GM18909 (cell line): ENCODE measurements around the gene SCYL3.
"Not testable (repeated sequence)": the region's sequence is repeated elsewhere in the genome, so short reads cannot be mapped to it uniquely, and the experiment has no call there.

Experiments used
- ATAC-seq: cut with Tn5 transposase; IDR thresholded peaks from one replicate; pipeline ENCODE4 v1.9.1; 2021; ENCODE audit warnings: mild to moderate bottlenecking; ENCODE audit not compliant: unreplicated experiment, poor library complexity

SCYL3 gene

GRCh38 chr1:169873582-169874199 is 20.0 kb downstream of the SCYL3 start:
- no peak for ATAC-seq

DNA sequence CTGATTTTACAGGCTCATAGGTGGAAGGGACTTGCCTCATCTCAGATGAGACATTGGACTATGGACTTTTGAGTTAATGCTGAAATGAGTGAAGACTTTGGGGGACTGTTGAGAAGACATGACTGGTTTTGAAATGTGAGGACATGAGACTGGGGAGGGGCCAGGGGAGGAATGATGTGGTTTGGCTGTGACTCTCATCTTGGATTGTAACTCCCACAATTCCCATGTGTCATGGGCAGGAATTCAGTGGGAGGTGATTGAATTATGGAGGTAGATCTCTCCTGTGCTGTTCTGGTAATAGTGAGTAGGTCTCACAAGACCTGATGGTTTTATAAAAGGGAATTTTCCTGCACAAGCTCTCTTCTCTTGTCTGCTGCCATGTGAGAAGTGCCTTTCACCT is 20.8 kb downstream of the SCYL3 start:
- ATAC-seq = no peak

DNA sequence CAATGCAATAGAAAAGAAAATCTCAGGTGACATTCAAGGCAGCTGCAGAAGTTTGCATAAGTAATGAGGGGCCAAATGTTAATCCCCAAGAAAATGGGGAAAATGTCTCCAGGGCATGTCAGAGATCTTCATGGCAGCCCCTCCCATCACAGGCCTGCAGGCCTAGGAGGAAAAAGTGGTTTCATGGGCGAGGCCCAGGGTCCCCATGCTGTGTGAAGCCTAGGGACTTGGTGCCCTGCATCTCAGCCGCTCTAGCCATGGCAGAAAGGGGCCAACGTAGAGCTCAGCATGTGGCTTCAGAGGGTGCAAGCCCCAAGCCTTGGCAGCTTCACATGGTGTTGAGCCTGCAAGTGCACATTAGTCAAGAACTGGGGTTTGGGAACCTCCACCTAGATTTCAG is 21.7 kb downstream of the SCYL3 start:
- not testable (repeated sequence) for ATAC-seq

- no peak for ATAC-seq
These were observed 24.3 kb downstream of the SCYL3 start for GRCh38 chr1:169869426-169869825.

GRCh38 chr1:169868978-169869377 is 24.7 kb downstream of the SCYL3 start:
- ATAC-seq = no peak

DNA sequence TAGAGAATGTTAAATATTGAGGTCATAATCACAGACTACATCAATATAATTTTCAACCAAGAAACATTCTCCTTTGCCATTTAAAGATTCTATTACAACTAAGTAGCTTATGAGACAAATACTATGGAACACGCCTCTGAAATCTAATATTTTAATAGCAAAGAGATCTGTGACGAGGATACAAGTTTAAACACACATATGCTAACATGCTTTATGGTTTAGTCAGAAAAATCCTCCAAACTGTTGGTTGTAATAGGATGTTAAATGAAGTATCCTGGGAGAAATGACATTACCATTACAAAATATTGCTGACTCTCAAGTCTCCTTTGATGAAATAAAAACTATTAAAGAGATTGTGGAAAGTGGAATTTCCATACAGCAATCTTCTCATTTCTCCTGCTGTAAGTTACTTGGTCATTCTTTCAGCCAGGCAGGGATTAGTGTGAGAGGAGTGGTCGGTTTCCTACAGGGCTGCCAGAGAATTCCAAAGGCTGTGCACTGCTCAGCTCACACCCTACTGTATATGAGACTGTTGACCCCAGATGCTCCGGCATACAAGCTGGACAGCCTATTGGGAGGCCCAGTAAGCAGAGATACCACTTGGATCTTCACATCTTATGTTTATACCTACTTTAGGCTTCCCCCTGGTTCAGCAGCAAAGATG is 26.6 kb downstream of the SCYL3 start:
- no peak for ATAC-seq

GRCh38 chr1:169866577-169866976 is 27.1 kb downstream of the SCYL3 start:
- ATAC-seq = no peak

DNA sequence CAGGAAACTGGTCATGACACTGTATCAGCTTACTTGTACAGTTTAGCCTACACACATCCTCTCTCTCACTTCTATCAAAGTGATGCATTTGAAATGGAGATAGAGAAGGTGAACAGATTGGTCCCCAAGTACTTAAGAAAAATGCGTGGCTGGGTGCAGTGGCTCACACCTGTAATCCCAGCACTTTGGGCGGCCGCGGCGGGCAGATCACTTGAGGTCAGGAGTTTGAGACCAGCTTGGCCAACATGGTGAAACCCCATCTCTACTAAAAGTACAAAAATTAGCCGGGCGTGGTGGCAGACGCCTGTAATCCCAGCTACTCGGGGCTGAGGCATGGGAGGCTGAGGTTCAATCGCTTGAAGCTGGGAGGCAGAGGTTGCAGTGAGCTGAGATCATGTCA is 29.2 kb downstream of the SCYL3 start:
- ATAC-seq = not testable (repeated sequence)

- ATAC-seq = no peak
These were observed 32.9 kb downstream of the SCYL3 start for GRCh38 chr1:169860750-169861149.

DNA sequence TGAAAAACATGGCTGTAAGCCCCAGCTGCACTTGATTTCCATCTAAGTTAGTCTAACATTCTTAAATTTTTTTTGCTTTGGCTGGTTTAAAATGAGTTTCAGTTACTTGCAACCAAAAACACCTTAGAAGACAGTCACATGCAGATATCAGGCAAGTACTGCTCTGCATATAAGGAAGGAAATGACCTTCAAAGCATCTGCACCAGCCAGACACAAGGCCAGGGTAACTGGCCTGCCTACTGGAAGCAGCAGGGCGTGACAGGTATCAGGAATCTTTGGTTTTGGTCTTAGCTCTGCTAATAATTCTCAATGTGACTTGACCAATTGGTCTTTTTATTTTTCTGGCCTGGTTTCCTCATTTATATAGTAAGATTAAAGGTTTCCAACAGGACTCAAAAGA is 33.5 kb downstream of the SCYL3 start:
- peak; percentile 60 for ATAC-seq

GRCh38 chr1:169859001-169859400 is 34.7 kb downstream of the SCYL3 start:
- no peak for ATAC-seq

DNA sequence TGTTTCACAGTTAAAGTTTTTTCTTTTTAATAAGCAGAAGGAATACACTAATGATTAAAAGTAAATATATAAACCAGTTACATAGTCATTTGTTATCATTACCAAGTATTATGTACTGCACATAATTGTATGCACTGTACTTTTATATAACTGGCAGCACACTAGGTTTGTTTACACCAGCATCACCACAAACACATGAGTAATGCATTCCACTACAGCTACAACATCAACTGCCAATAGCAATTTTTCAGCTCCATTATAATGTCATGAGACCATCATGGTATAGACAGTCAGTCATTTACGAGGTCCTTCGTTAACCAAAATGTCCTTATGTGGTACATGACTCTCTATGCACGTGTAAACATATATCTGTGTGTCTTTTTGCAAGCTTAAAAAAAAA is 35.2 kb downstream of the SCYL3 start:
- ATAC-seq = no peak

DNA sequence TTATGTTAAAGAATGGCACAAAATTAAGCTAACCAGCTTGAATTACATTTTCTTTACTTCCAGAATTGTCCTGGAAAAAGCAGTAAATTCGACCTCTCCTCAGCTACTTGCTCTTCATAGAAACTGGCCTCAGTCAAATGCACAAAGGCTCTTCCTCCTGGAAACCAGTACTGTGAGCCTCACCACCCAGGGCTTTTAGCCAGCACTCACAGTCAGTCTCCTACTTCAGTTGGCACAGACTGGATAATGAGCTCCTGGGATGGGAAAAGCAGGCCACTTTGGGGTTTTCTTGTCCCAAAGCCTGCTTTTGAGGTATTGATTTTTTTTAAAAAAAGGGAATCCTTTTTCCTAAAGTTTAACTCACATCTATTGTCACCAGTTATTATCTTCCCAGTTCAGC is 40.4 kb downstream of the SCYL3 start:
- ATAC-seq = no peak

DNA sequence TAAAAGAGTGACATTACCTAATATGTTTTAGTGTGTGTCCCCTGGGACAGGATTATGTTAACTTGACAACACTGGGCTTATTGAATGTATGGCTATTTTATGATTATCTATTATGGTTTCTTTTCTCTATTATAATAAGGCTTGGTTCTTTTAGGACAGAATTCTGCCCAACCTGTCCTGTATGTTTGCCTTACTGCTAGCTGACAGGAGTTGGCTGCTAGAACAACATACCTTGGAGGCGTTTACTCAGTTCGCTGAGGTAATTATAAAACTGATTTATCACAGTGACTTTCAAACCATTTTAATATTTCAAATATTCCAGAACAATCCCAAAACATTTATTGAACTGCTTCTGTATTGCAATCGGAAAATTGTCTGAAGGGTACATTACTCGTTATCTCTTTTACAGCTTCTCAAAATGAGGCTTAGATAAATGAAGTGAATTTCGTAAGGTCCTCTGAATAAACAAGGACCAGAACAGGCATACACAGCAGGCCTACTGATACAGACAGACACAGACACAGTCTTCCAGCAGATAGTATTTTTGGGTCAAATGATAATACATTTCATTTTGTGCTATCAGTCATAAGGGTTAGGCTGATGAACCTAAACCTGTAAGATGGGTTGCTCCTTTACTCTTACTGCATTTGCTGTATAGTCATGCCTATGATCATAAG is 44.2 kb downstream of the SCYL3 start:
- ATAC-seq = no peak

DNA sequence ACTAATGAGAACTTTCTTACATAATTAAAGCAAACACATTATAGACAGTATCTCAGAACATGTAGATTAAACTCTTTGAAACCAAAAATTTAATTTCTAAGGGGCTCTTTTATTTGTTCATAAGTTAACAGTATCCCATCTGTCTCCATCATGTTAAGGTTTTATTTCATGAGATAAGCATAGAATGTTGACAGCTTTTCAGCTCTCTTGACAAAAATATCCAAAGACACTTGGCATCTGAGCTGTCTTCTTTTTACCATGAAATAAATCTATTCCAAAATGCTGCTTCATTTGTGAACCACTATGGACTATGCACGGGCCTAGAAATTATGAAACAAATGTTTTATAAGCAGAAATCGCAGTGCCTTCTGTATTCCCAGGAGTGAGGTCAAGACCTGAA is 45.2 kb downstream of the SCYL3 start:
- no peak for ATAC-seq

GRCh38 chr1:169844941-169845608 is 48.6 kb downstream of the SCYL3 start:
- ATAC-seq = no peak

DNA sequence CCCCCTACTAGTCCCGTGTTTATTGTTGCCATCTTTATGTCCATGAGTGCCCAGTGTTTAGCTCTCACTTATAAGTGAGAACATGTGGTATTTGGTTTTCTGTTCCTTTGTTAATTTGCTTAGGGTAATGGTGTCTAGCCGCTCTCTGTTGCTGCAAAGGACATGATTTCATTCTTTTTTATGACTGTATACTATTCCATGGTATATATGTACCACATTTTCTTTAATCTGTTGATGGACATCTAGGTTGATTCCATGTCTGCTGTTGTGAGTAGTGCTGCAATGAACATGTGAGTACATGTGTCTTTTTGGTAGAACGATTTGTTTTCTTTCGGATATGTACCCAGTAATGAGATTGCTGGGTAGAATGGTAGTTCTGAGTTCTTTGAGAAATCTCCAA is 54.8 kb downstream of the SCYL3 start:
- no peak for ATAC-seq

- ATAC-seq = no peak
These were observed 57.5 kb downstream of the SCYL3 start for GRCh38 chr1:169836198-169836597.

DNA sequence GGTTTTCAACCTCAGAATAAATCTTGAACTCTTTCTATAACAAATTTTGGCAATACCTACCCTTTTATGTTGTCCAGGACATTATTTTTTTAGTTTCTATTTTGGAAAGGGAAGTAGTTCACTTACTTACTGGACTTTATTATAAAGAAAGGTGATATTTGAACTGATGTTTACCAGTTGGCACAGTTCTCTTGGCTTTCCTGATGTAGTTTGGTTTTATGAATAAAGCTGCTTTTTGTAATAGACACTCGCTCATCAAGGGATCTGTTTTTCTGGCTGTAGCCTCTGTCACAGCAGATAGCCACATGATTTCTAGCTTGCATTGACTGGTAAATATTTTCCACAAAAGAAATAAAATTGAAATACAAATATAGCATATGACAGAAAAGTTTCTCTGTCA is 58.0 kb downstream of the SCYL3 start:
- no peak for ATAC-seq

DNA sequence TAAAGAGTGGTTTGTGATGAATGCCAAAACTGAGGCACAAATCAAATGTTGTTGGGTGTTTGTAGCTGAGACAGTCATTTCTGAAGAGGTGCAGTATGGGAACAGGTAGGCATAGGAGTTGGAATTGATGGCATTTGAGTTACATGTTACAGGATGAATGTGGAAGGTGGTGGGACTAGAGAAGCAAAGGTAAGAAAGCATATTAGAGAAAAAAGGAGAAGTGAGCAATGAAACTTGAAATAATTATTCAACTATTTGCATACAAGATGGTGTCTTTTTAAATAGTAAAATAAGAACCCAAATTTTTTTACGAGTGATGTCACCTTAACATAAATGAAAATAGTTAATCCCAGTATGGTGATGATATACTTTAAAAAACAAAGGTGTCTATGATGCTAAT is 58.8 kb downstream of the SCYL3 start:
- ATAC-seq = no peak

DNA sequence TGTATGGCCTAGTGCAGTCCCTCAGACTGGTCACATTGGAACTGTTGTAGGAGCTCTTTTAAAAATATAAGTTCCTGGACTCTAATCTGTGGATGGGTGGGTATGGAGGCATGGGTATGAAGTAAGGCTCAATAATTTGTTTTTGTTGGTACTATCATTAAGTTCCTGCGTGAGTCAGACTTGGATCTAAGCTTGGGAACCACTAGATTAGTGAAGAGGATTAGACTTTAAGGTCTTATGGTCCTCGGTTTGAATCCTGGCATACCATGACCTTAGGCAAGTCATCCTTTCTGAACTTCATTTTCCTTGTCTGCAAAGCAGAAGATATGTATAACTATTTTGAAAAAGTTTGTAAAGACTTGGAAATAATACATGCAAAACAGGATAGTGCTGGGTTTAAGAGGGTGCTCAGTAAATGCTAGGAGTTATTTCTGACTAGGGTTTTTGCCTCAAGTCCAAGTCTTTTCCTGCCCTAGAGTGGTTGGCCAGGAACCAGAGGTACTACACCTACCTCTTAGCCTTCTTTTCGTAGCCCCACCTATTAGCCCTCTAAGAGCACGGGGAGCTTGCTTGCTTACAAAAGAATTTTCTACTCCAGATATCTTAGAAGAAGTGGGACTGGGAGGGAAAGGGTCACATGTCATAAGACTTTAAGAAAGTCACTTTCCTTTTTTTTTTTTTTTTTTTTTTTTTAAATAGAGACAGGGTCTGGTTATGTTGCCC is 60.4 kb downstream of the SCYL3 start:
- ATAC-seq = no peak
